Keratinocyte (primary cell): ENCODE measurements around the gene THBD.

Experiments used
- EZH2 ChIP-seq: IDR thresholded peaks from one replicate; pipeline ENCODE4 v1.6.1; 2012; ENCODE audit warnings: inconsistent platforms, mild to moderate bottlenecking, low read length, moderate library complexity
- TF ChIP-seq, protein P1 (sequence below), 3 experiments: IDR thresholded peaks in 1 of 3; conservative IDR thresholded peaks in 1 of 3; optimal IDR thresholded peaks in 1 of 3; 2 replicates in 2 of 3; 3 replicates in 1 of 3; pipeline versions ENCODE3 to v1.5.1; 2011; ENCODE audit warnings: low read length in 3 of 3, mild to moderate bottlenecking in 3 of 3, moderate library complexity in 2 of 3, control low read depth in 1 of 3, inconsistent platforms in 1 of 3; ENCODE audit not compliant: insufficient read depth in 2 of 3; ENCODE audit errors: extremely low read depth in 1 of 3

DNA sequence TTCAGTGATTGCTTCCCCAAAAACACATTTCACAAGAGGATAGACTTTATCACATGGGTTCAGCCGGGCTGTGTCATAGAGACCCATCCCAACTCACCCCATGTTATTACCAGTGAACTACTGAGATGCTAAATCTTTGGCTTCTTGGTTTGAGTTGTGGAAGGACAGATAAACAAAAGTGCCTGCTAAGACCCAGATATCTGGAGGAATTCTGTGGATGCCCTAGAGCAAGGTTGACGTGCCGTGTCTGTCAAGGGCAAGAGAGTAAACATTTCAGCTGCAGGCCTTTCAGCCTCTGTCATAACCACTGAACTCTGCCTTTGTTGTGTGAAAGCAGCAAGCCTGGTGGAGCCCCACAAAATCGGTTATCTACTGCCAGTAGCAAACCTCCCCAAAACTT is 11.2 kb upstream of the THBD start:
- TF ChIP-seq, protein P1, sequence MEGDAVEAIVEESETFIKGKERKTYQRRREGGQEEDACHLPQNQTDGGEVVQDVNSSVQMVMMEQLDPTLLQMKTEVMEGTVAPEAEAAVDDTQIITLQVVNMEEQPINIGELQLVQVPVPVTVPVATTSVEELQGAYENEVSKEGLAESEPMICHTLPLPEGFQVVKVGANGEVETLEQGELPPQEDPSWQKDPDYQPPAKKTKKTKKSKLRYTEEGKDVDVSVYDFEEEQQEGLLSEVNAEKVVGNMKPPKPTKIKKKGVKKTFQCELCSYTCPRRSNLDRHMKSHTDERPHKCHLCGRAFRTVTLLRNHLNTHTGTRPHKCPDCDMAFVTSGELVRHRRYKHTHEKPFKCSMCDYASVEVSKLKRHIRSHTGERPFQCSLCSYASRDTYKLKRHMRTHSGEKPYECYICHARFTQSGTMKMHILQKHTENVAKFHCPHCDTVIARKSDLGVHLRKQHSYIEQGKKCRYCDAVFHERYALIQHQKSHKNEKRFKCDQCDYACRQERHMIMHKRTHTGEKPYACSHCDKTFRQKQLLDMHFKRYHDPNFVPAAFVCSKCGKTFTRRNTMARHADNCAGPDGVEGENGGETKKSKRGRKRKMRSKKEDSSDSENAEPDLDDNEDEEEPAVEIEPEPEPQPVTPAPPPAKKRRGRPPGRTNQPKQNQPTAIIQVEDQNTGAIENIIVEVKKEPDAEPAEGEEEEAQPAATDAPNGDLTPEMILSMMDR (optimal IDR thresholded peaks at IDR 0.05 in 1 of 3, IDR thresholded peaks at IDR 0.05 in 1 of 3, conservative IDR thresholded peaks at IDR 0.05 in 1 of 3; ENCODE audit: extremely low read depth in 1 of 3, insufficient read depth in 2 of 3, low read length in 3 of 3): no peak
- no peak for TF ChIP-seq EZH2
